ENCODE data around the gene MPRIP.

MPRIP gene

DNA sequence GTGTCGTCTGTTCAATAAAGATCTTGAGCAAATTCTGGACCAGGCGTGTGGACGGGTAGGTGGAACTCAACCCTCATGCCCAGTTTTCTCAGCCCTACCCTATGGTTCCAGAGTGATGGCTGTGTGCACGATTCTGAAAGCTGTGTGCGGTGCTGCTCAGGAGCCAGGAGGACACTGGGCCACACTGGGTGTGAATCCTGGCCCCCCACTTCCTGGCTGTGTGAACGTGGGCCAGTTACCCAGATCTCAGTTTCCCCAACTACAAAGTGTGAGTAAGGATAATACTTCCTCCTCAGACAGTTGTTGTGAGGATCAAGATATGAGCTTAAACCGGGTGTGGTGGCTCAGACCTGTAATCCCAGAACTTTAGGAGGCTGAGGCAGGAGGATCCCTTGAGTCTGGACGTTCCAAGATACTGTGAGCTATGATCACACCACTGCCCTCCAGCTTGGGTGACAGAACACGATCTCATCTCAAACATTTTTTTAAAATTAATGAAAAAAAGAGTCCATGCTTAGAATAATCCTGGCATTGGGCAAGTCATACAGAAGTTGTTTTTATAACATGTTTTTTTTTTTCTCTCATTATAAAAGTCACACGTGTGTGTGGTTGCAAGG lies 14.7 kb upstream of the MPRIP start:
- DNase-seq (no peak), ATAC-seq (ENCODE audit: insufficient read depth, low read depth) (no peak)
- H3K36me3 ChIP-seq (ENCODE audit: insufficient read depth, low read length): no peaks in the 10 kb centered on the region
- no peak overlapping the region for H3K27ac ChIP-seq (ENCODE audit: low read length)
- no peak overlapping the region for H3K4me3 ChIP-seq (ENCODE audit: low read depth in 1 of 2, low read length in 2 of 2)
- no peak overlapping the region for H3K4me2 ChIP-seq (ENCODE audit: insufficient read depth, low read length)
- H3K4me1 ChIP-seq (ENCODE audit: insufficient read depth, low read length): no peaks in the 10 kb centered on the region
- TF ChIP-seq CTCF (IDR thresholded peaks at IDR 0.05; ENCODE audit: borderline replicate concordance, extremely low read depth, low read length, poor library complexity, severe bottlenecking) (no peak), EZH2 (IDR thresholded peaks at IDR 0.05; ENCODE audit: borderline replicate concordance, low read depth, low read length, severe bottlenecking) (no peak)
- no peaks in the 10 kb centered on the region for H3K27me3 ChIP-seq (ENCODE audit: insufficient read depth, low read length, poor library complexity)
- no peak overlapping the region for H3K9ac ChIP-seq (ENCODE audit: low read depth, low read length)
- H4K20me1 ChIP-seq (ENCODE audit: insufficient read depth, low read length): no peaks in the 10 kb centered on the region
- no peaks in the 10 kb centered on the region for H3K9me3 ChIP-seq (ENCODE audit: insufficient read depth, low read length, severe bottlenecking)
- no peaks in the 10 kb centered on the region for H3K79me2 ChIP-seq (ENCODE audit: insufficient read depth, low read length)
- no peak overlapping the region for H2AFZ ChIP-seq (ENCODE audit: low read depth, low read length)

DNA sequence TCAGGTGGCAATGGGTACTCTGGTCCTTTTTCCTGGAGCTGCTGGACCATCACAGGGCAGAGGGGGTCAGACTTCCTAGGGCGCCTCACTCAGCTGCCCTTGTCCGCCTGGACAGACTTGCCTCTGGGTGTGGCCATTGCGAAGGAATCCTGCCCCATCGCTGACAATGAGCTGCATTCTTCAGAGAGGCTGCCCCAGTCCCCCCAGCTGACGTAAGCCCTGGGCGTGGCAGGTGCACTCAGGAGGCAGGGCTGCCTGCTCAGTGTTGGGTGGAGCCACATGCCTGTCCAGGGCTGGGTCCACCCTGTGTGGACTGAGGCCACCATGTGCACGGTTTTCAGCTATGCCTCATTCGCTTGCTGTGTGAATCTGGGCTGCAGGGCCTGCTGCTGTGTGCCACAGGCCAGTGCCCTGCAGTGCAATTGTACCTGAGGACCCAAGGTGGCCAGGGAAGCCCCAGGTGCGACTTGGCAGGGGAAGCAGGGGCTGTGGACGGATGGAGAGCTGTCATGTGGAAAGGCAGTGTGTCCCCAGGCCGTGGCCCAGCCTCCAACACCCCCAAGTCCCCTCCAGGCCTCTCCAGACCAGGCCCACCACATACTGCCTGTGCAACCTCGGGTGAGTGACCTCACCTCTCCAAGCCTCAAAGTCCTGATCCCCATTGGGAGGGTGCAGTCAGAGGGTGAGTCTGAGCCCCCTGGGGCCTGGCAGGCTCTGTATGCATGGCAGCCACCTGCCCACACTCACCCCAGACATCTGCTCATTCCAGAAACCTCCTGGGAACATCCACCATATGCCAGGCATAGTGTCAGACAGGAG lies 14.0 kb upstream of the MPRIP start:
- Histone ChIP-seq H3K4me1 (ENCODE audit: insufficient read depth, low read length) (no peaks in the 10 kb centered on the region), H3K4me2 (ENCODE audit: insufficient read depth, low read length) (no peak overlapping the region), H4K20me1 (ENCODE audit: insufficient read depth, low read length) (no peaks in the 10 kb centered on the region), H3K27ac (ENCODE audit: low read length) (no peak overlapping the region), H3K9ac (ENCODE audit: low read depth, low read length) (no peak overlapping the region), H3K27me3 (ENCODE audit: insufficient read depth, low read length, poor library complexity) (no peaks in the 10 kb centered on the region), H3K79me2 (ENCODE audit: insufficient read depth, low read length) (no peaks in the 10 kb centered on the region), H3K4me3 (ENCODE audit: low read depth in 1 of 2, low read length in 2 of 2) (no peak overlapping the region), H3K9me3 (ENCODE audit: insufficient read depth, low read length, severe bottlenecking) (no peaks in the 10 kb centered on the region), H2AFZ (ENCODE audit: low read depth, low read length) (no peak overlapping the region), H3K36me3 (ENCODE audit: insufficient read depth, low read length) (no peaks in the 10 kb centered on the region)
- ATAC-seq (ENCODE audit: insufficient read depth, low read depth) (no peak), DNase-seq (no peak)
- TF ChIP-seq EZH2 (IDR thresholded peaks at IDR 0.05; ENCODE audit: borderline replicate concordance, low read depth, low read length, severe bottlenecking) (no peak), CTCF (IDR thresholded peaks at IDR 0.05; ENCODE audit: borderline replicate concordance, extremely low read depth, low read length, poor library complexity, severe bottlenecking) (no peak)

DNA sequence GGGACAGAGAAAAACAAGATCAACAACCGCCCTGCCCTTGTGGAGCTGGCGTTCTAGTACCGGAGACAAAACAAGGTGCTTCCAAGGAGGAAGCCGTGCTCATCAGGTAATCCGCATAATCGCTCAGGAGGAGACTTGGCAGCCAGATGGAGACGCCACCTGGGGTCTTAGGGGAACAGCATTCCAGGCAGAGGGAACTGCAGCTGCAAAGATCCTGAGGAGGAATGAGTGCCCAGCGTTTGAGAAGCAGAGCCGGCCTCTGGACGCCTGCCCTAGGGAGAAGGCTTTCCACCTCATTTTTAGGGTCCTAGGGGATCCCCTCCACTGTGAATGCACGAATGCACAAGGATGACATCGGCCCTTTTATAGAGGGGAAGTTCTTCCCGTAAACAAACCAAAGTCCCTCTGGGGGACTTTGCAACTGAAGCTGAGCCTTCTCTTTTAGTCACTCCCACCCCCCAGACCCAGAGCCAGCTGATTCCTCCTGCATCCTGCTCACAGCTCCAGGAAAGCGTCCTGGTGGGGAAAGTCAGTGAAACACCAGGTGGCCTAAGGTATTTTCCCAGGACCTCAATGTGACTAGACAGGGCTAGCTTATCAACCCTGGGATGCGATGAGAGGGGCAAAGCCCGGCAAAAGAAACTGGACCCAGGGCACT lies 13.2 kb upstream of the MPRIP start:
- Histone ChIP-seq H3K4me1 (ENCODE audit: insufficient read depth, low read length) (no peaks in the 10 kb centered on the region), H3K36me3 (ENCODE audit: insufficient read depth, low read length) (no peaks in the 10 kb centered on the region), H4K20me1 (ENCODE audit: insufficient read depth, low read length) (no peaks in the 10 kb centered on the region), H3K4me2 (ENCODE audit: insufficient read depth, low read length) (no peak overlapping the region), H3K9me3 (ENCODE audit: insufficient read depth, low read length, severe bottlenecking) (no peaks in the 10 kb centered on the region), H3K9ac (ENCODE audit: low read depth, low read length) (no peak overlapping the region), H3K27me3 (ENCODE audit: insufficient read depth, low read length, poor library complexity) (no peaks in the 10 kb centered on the region), H3K27ac (ENCODE audit: low read length) (no peak overlapping the region), H3K79me2 (ENCODE audit: insufficient read depth, low read length) (no peaks in the 10 kb centered on the region), H2AFZ (ENCODE audit: low read depth, low read length) (no peak overlapping the region), H3K4me3 (ENCODE audit: low read depth in 1 of 2, low read length in 2 of 2) (no peak overlapping the region)
- no peak for ATAC-seq (ENCODE audit: insufficient read depth, low read depth)
- DNase-seq: no peak
- no peak for TF ChIP-seq EZH2 (IDR thresholded peaks at IDR 0.05; ENCODE audit: borderline replicate concordance, low read depth, low read length, severe bottlenecking)
- no peak for TF ChIP-seq CTCF (IDR thresholded peaks at IDR 0.05; ENCODE audit: borderline replicate concordance, extremely low read depth, low read length, poor library complexity, severe bottlenecking)

All from DND-41 (cell line).